ENCODE data around the gene ZNF556. TPM values are rescaled to one million over a fixed set of nuclear protein-coding genes. Genes with fewer than 3 reads are reported as not detected.

Gene ZNF556
- total and polyA plus RNA-seq, 2 experiments from 2014 or later = not detected

DNA sequence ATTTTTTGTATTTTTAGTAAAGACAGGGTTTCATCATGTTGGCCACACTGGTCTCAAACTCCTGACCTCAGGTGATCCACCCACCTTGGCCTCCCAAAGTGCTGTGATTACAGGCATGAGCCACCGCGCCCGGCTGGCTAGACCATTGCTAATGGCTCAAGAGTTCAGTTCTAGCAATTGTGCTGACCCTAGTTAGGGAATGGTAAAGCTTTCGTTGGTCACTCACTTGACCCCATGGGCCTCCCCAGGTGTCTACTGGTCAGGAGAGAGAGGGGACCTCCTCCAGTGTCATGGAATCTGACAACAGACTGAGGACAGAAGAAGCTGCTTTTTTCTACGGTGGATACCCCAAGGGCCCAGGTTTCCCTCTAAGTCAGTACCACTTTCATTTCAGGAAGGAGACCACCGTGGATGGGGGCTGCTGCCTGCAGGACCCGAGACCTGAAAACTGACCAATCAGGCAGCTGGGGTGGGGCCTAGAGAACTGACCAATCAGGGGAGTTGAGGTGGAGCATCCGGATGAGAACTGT, 575 bp upstream of the ZNF556 start (continued):
- TF ChIP-seq, protein P1, sequence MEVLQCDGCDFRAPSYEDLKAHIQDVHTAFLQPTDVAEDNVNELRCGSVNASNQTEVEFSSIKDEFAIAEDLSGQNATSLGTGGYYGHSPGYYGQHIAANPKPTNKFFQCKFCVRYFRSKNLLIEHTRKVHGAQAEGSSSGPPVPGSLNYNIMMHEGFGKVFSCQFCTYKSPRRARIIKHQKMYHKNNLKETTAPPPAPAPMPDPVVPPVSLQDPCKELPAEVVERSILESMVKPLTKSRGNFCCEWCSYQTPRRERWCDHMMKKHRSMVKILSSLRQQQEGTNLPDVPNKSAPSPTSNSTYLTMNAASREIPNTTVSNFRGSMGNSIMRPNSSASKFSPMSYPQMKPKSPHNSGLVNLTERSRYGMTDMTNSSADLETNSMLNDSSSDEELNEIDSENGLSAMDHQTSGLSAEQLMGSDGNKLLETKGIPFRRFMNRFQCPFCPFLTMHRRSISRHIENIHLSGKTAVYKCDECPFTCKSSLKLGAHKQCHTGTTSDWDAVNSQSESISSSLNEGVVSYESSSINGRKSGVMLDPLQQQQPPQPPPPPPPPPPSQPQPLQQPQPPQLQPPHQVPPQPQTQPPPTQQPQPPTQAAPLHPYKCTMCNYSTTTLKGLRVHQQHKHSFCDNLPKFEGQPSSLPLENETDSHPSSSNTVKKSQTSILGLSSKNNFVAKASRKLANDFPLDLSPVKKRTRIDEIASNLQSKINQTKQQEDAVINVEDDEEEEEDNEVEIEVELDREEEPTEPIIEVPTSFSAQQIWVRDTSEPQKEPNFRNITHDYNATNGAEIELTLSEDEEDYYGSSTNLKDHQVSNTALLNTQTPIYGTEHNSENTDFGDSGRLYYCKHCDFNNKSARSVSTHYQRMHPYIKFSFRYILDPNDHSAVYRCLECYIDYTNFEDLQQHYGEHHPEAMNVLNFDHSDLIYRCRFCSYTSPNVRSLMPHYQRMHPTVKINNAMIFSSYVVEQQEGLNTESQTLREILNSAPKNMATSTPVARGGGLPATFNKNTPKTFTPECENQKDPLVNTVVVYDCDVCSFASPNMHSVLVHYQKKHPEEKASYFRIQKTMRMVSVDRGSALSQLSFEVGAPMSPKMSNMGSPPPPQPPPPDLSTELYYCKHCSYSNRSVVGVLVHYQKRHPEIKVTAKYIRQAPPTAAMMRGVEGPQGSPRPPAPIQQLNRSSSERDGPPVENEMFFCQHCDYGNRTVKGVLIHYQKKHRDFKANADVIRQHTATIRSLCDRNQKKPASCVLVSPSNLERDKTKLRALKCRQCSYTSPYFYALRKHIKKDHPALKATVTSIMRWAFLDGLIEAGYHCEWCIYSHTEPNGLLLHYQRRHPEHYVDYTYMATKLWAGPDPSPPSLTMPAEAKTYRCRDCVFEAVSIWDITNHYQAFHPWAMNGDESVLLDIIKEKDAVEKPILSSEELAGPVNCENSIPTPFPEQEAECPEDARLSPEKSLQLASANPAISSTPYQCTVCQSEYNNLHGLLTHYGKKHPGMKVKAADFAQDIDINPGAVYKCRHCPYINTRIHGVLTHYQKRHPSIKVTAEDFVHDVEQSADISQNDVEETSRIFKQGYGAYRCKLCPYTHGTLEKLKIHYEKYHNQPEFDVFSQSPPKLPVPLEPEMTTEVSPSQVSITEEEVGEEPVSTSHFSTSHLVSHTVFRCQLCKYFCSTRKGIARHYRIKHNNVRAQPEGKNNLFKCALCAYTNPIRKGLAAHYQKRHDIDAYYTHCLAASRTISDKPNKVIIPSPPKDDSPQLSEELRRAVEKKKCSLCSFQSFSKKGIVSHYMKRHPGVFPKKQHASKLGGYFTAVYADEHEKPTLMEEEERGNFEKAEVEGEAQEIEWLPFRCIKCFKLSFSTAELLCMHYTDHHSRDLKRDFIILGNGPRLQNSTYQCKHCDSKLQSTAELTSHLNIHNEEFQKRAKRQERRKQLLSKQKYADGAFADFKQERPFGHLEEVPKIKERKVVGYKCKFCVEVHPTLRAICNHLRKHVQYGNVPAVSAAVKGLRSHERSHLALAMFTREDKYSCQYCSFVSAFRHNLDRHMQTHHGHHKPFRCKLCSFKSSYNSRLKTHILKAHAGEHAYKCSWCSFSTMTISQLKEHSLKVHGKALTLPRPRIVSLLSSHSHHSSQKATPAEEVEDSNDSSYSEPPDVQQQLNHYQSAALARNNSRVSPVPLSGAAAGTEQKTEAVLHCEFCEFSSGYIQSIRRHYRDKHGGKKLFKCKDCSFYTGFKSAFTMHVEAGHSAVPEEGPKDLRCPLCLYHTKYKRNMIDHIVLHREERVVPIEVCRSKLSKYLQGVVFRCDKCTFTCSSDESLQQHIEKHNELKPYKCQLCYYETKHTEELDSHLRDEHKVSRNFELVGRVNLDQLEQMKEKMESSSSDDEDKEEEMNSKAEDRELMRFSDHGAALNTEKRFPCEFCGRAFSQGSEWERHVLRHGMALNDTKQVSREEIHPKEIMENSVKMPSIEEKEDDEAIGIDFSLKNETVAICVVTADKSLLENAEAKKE (CRISPR knock-in tag; IDR thresholded peaks at IDR 0.05) = no peak

DNA sequence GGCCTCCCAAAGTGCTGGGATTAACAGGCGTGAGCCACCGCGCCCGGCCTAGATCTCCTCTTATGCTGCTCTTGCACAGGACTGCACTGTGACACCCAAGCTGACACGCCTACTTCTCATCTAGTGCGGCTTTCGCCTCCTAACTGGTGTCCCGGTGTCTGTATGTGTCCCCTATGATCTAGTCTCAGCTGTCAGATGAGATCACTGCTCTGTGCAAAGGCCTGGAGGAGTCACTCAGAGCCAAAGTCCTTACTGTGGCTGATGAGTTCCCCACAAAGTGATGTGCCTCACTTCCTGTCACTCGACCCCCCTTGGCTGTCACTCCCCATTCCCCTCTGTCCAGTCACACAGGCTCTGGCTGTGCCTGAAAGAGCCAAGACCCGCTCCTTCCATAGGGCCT, 2.5 kb downstream of the ZNF556 start:
- Mint-ChIP-seq H3K36me3 (ENCODE audit: low read depth) (peaks cover 36% of the 10 kb centered on the region), H3K9me3 (peaks cover 87% of the 10 kb centered on the region), H3K4me1 (no peaks in the 10 kb centered on the region), H3K4me3 (no peak overlapping the region), H3K27me3 (ENCODE audit: insufficient read depth, low read depth, poor library complexity) (peaks cover 5% of the 10 kb centered on the region), H3K27ac (no peak overlapping the region)
- DNase-seq (ENCODE audit: low spot score) (no peak), ATAC-seq (no peak)
- Histone ChIP-seq H3K4me2 (no peak overlapping the region), H3K36me3 (ENCODE audit: insufficient read depth) (no peaks in the 10 kb centered on the region), H3K4me3 (no peak overlapping the region), H3K9me2 (ENCODE audit: insufficient read depth) (no peaks in the 10 kb centered on the region), H4K20me1 (replicated peaks; ENCODE audit: insufficient read depth) (no peaks in the 10 kb centered on the region), H3F3A (replicated peaks; ENCODE audit: low read depth) (no peaks in the 10 kb centered on the region), H2AFZ (no peak overlapping the region), H3K27me3 (ENCODE audit: insufficient read depth) (no peaks in the 10 kb centered on the region), H3K4me1 (ENCODE audit: insufficient read depth) (no peaks in the 10 kb centered on the region), H3K27ac (ENCODE audit: low read depth) (no peak overlapping the region), H3K79me2 (replicated peaks; ENCODE audit: insufficient read depth) (no peaks in the 10 kb centered on the region)
- TF ChIP-seq CREB1 (CRISPR knock-in tag; IDR thresholded peaks at IDR 0.05; ENCODE audit: low read depth) (no peak), NANOG (IDR thresholded peaks at IDR 0.05; ENCODE audit: borderline replicate concordance) (no peak), EZH2phosphoT487 (IDR thresholded peaks at IDR 0.05; ENCODE audit: unreplicated experiment) (no peak), POLR2AphosphoS5 (IDR thresholded peaks at IDR 0.05; ENCODE audit: low read depth) (no peak), EZH2 (IDR thresholded peaks at IDR 0.05; ENCODE audit: low read depth, unreplicated experiment) (no peak)
- TF ChIP-seq, protein P2, sequence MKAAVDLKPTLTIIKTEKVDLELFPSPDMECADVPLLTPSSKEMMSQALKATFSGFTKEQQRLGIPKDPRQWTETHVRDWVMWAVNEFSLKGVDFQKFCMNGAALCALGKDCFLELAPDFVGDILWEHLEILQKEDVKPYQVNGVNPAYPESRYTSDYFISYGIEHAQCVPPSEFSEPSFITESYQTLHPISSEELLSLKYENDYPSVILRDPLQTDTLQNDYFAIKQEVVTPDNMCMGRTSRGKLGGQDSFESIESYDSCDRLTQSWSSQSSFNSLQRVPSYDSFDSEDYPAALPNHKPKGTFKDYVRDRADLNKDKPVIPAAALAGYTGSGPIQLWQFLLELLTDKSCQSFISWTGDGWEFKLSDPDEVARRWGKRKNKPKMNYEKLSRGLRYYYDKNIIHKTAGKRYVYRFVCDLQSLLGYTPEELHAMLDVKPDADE (IDR thresholded peaks at IDR 0.05) = no peak
- TF ChIP-seq, protein P3, sequence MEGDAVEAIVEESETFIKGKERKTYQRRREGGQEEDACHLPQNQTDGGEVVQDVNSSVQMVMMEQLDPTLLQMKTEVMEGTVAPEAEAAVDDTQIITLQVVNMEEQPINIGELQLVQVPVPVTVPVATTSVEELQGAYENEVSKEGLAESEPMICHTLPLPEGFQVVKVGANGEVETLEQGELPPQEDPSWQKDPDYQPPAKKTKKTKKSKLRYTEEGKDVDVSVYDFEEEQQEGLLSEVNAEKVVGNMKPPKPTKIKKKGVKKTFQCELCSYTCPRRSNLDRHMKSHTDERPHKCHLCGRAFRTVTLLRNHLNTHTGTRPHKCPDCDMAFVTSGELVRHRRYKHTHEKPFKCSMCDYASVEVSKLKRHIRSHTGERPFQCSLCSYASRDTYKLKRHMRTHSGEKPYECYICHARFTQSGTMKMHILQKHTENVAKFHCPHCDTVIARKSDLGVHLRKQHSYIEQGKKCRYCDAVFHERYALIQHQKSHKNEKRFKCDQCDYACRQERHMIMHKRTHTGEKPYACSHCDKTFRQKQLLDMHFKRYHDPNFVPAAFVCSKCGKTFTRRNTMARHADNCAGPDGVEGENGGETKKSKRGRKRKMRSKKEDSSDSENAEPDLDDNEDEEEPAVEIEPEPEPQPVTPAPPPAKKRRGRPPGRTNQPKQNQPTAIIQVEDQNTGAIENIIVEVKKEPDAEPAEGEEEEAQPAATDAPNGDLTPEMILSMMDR (conservative IDR thresholded peaks at IDR 0.05; ENCODE audit: low read depth in 2 of 2) = no peak

Measured in GM23338 (cell line).